GM06990 (cell line): ENCODE measurements around the gene VPS51.

ENCODE experiments used
- DNase-seq: peaks from one replicate; pipeline ENCODE4 v3.0.0-alpha.2; 2011; ENCODE audit not compliant: insufficient read length; ENCODE audit errors: extremely low read depth
- H3K27me3 ChIP-seq: replicated peaks from 2 replicates; pipeline ENCODE4 v1.6.0; 2011; ENCODE audit warnings: low read length; ENCODE audit not compliant: control insufficient read depth, insufficient read depth
- H3K36me3 ChIP-seq: 2 replicates; pipeline ENCODE4 v1.5.1; 2011; ENCODE audit warnings: low read length; ENCODE audit not compliant: control insufficient read depth, insufficient read depth
- H3K4me3 ChIP-seq: replicated peaks from 2 replicates; pipeline ENCODE4 v1.5.1; 2011; ENCODE audit warnings: low read depth, mild to moderate bottlenecking, control low read depth, low read length
- TF ChIP-seq, protein P1 (sequence below): IDR thresholded peaks from 2 replicates; pipeline ENCODE4 v1.5.1; 2011; ENCODE audit warnings: low read length, control low read depth, mild to moderate bottlenecking, inconsistent platforms; ENCODE audit not compliant: insufficient read depth, poor library complexity, severe bottlenecking

VPS51 gene

DNA sequence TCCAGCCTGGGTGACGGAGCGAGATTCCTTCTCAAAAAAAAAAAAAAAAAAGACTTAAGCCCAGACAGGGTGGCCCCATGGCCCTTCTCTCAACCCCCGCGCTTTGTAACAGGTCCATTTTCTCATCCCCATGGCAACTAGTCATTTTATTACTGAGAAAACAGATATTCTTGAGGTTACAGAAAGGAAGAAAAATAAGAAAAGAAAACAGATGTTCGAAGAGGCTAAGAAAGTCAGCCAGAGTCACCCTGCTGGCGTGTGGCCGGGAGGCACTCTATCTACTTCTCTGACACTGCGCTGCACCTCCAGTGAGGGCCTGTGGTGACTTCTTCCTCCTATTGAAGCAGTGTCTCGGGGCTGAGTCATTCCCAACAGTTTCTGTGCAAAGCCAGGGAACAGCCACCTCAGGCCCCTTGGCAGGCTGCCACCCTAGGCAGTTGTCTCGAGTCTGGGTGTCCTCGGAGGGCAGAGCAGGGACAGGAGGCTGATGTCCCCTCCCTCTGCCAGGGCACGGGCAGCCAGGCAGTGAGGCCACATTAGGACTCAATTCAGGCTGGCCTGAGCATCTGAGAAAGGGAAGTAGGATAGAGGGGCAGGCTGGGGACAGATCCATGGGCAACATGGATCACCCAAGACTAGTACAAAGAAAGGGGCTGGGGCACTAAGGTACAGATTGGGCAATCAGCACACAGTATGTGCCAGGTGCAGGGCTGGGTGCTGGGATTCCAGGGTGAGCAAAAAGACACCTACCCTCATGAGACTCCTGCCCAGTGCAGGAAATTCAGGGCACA is 54.7 kb downstream of the VPS51 start:
- TF ChIP-seq, protein P1, sequence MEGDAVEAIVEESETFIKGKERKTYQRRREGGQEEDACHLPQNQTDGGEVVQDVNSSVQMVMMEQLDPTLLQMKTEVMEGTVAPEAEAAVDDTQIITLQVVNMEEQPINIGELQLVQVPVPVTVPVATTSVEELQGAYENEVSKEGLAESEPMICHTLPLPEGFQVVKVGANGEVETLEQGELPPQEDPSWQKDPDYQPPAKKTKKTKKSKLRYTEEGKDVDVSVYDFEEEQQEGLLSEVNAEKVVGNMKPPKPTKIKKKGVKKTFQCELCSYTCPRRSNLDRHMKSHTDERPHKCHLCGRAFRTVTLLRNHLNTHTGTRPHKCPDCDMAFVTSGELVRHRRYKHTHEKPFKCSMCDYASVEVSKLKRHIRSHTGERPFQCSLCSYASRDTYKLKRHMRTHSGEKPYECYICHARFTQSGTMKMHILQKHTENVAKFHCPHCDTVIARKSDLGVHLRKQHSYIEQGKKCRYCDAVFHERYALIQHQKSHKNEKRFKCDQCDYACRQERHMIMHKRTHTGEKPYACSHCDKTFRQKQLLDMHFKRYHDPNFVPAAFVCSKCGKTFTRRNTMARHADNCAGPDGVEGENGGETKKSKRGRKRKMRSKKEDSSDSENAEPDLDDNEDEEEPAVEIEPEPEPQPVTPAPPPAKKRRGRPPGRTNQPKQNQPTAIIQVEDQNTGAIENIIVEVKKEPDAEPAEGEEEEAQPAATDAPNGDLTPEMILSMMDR: no peak
- H3K36me3 ChIP-seq: no peaks in the 10 kb centered on the region
- no peak for DNase-seq
- H3K4me3 ChIP-seq: no peak overlapping the region
- H3K27me3 ChIP-seq: no peaks in the 10 kb centered on the region

DNA sequence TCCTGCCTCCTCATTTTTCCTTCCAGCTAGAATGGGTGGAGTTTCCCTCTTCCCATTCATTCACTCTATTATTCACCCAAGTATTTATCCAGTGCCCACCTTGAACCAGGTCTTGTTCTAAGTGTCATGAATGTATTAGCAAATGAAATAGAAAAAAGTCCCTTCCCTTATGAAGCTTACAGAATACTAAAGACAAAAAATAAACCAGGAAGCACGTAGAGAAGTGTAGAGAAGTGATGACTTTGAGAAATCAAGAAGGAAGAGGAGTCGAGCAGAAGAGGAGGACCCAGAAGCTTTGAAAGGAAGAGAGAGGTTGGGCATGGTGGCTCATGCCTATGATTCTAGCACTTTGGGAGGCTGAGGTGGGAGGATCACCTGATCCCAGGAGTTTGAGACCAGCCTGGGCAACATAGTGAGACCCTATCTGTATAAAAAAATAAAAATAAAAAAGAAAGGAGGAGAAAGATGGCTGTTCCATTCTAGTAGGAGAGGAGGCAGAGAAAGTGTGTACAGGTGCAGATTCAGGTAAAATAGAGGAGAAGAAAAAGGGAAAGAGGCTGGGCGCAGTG is 55.4 kb downstream of the VPS51 start:
- Histone ChIP-seq H3K36me3 (no peaks in the 10 kb centered on the region), H3K4me3 (no peak overlapping the region), H3K27me3 (no peaks in the 10 kb centered on the region)
- TF ChIP-seq, protein P1: no peak
- no peak for DNase-seq

DNA sequence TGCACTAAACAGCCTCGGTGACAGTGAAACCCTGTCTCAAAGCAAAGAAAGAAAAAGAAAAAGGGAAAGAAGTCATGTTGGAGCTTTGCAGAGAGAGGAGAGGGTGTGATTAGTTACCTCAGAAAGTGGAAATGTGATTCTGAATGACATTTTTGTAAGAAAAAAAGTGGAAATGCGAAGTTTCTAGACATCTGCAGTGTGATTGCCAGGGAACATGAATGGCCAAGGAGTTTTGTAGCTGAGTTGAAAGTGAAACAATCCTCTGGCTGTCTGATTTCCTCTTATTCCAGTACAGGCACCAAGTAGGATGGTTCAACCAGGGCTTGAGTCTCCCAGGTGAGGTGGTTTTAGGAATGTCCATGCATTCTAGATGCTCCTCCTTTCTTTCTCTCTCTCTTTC is 56.1 kb downstream of the VPS51 start:
- Histone ChIP-seq H3K27me3 (no peaks in the 10 kb centered on the region), H3K4me3 (no peak overlapping the region), H3K36me3 (no peaks in the 10 kb centered on the region)
- TF ChIP-seq, protein P1: no peak
- no peak for DNase-seq

DNA sequence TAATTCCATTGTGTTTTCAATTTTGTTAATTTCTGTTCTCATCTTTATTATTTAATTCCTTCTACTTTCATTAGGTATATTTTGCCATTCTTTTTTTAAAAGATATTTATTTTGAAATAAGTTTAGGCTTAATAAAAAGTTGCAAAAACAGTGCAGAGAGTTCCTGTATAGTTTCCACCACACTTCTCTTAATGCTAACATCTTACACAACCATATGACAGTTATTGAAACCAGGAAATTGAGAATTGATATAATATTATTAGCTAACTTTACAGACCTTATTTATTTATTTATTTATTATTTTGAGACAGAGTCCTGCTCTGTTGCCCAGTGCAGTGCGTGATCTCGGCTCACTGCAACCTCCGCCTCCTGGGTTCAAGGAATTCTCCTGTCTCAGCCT is 60.2 kb downstream of the VPS51 start:
- no peak for DNase-seq
- H3K27me3 ChIP-seq: no peaks in the 10 kb centered on the region
- TF ChIP-seq, protein P1: no peak
- H3K4me3 ChIP-seq: no peak overlapping the region
- H3K36me3 ChIP-seq: no peaks in the 10 kb centered on the region

DNA sequence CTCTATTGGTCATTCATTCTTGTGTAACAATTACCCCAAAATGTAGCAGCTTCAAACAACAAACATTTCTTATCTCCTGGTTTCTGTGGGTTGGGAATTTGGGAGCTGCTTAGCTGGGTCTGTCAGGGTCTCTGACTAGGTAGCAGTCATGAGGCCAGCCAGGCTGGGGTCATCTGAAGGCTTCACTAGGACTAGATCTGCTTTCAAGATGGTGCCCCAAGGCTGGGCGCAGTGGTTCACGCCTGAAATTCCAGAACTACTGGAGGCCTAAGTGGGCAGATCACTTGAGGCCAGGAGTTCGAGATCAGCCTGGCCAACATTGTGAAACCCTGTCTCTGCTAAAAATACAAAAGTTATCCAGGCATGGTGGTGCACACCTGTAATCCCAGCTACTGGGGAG is 60.9 kb downstream of the VPS51 start:
- Histone ChIP-seq H3K4me3 (no peak overlapping the region), H3K36me3 (no peaks in the 10 kb centered on the region), H3K27me3 (no peaks in the 10 kb centered on the region)
- DNase-seq: no peak
- TF ChIP-seq, protein P1: no peak
